Activated naive CD8-positive, alpha-beta T cell treated with anti-CD3 and anti-CD28 coated beads, Interleukin-2, amount 10 ng/mL, durations not matched to agents 7 days and 5 days (primary cell): Measurements from ENCODE around the gene IL17D. TPM values are rescaled to one million over a fixed set of nuclear protein-coding genes. Genes with fewer than 3 reads are reported as not detected.

Experiments used
- ATAC-seq: fragments of 150-1000 bp; cut with Tn5 transposase; one replicate; pipeline ENCODE4 v1.10.0; 2021; ENCODE audit warnings: low read depth, moderate library complexity
- POLR2A ChIA-PET: fragments of 350-600 bp; sonication (Branson Sonifier 250); formaldehyde crosslinking; loops from one replicate; lab custom pipeline; 2021; ENCODE audit warnings: antibody characterized with exemption; lab: Charles Lee
- DNase-seq: peaks from one replicate; pipeline ENCODE4 v3.0.0; 2021
- H3K27ac Mint-ChIP-seq: one replicate; pipeline ENCODE4 v1.8.0; 2022; ENCODE audit warnings: mild to moderate bottlenecking, mixed read lengths
- H3K27me3 Mint-ChIP-seq: one replicate; pipeline ENCODE4 v1.8.0; 2022; ENCODE audit warnings: mild to moderate bottlenecking, moderate library complexity, mixed read lengths
- H3K36me3 Mint-ChIP-seq: one replicate; pipeline ENCODE4 v1.8.0; 2021; ENCODE audit warnings: mild to moderate bottlenecking, mixed read lengths
- H3K4me1 Mint-ChIP-seq: one replicate; pipeline ENCODE4 v1.8.0; 2021; ENCODE audit warnings: mixed read lengths
- H3K4me3 Mint-ChIP-seq: one replicate; pipeline ENCODE4 v1.8.0; 2022; ENCODE audit warnings: mild to moderate bottlenecking, moderate library complexity, mixed read lengths
- H3K9me3 Mint-ChIP-seq: one replicate; pipeline ENCODE4 v1.8.0; 2021; ENCODE audit warnings: mixed read lengths
- total RNA-seq, 2 experiments: library from RNA; stranded (reverse); gene quantifications; one replicate each; pipeline ENCODE4 v1.2.3, GENCODE V29; 2021

IL17D gene
- total RNA-seq, 2 experiments from 2014 or later: not detected

DNA sequence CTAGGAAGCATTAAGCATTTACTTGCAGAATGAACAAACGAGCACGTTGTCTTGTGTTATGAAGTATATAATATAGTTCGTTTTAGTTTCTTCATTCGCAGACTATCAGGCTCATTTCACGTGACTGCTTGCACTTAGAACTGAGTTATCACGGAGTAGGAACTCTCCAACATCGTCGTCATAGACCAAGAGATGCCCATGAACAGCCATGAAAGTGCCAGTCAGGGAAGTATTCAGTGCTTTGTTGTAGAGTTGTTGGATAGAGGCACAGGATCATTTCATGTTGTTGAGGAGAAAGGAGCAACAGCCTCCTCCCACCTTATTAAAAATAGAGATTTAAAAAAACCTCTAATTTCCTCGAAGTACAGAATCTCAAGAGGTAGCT is 977 bp upstream of the IL17D start:
- POLR2A ChIA-PET: no interaction called here

DNA sequence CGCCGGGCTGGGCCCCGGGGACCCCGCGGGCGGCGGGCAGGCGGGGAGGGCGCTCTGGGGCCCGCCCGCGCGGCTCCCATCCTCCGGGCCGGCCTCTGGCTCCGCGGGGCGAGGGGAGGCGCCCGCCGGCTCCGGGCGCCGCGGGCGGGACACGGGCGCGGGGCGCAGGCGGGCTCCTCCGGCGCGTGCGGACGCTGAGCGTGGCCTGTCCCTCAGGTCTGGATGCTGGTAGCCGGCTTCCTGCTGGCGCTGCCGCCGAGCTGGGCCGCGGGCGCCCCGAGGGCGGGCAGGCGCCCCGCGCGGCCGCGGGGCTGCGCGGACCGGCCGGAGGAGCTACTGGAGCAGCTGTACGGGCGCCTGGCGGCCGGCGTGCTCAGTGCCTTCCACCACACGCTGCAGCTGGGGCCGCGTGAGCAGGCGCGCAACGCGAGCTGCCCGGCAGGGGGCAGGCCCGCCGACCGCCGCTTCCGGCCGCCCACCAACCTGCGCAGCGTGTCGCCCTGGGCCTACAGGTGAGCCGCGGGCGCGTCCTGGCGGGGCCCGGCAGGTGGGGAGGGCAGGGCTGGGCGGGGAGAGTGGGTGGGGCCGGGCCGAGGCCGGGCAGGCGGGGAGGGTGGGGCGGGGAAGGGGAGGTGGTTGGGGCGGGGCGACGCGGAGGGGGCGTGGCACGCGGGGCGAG is 420 bp downstream of the IL17D start:
- peaks cover 4% of the 10 kb centered on the region for H3K4me1 Mint-ChIP-seq
- ATAC-seq (peak; percentile 89), DNase-seq (peak; percentile 85)
- no peak overlapping the region for H3K27ac Mint-ChIP-seq
- H3K4me3 Mint-ChIP-seq: no peak overlapping the region
- H3K27me3 Mint-ChIP-seq: peaks cover 33% of the 10 kb centered on the region
- no peaks in the 10 kb centered on the region for H3K9me3 Mint-ChIP-seq
- POLR2A ChIA-PET: interaction anchor here (0.6 to 0.9 kb wide), 2 partner anchors 227 to 595 kb away, joined by 3 to 4 read pairs; no protein-coding TSS in a partner anchor
- no peaks in the 10 kb centered on the region for H3K36me3 Mint-ChIP-seq

More for the DNA sequence above, 977 bp upstream of the IL17D start:
- peak overlapping the region; percentile 91 for H3K4me3 Mint-ChIP-seq
- no peaks in the 10 kb centered on the region for H3K36me3 Mint-ChIP-seq
- no peaks in the 10 kb centered on the region for H3K9me3 Mint-ChIP-seq
- peaks cover 41% of the 10 kb centered on the region for H3K27me3 Mint-ChIP-seq
- ATAC-seq: no peak
- H3K4me1 Mint-ChIP-seq: peaks cover 4% of the 10 kb centered on the region
- no peak for DNase-seq
- H3K27ac Mint-ChIP-seq: no peak overlapping the region

DNA sequence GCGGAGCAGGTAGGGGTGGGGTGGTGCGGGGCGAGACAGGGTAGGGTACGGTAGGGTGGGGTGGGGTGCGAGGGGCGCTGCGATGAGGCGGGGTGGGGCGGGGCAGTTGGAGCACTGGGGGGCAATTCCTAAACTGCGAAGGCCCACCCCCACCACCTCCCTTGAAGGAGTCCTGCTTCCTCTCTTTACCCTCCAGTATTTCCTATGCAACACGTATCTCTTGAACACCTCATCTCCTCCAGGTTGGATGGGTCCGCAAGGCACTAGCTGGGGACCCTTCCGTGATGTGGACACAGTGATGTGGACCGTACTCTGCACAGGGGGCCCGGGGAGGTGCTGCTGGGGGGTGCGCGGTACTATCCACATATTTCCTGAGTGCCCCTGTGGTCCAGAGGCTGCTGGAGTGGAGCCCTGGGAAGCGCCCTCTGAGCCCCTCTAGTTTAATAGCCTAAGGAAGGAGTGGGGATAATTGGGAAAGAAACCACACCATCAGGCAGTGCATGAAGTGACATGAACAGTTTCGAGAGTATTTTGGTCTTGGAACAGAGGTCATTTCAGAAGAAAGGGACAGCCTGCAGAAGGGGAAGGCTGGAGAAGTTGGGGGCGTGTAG is 1.1 kb downstream of the IL17D start:
- Mint-ChIP-seq H3K4me1 (peaks cover 4% of the 10 kb centered on the region), H3K27ac (no peak overlapping the region), H3K27me3 (peaks cover 28% of the 10 kb centered on the region), H3K9me3 (no peaks in the 10 kb centered on the region), H3K36me3 (no peaks in the 10 kb centered on the region), H3K4me3 (peak overlapping the region; percentile 70)
- no peak for DNase-seq
- peak; percentile 1 for ATAC-seq
- POLR2A ChIA-PET: interaction anchor here (0.6 to 0.9 kb wide), 3 partner anchors 199 to 595 kb away, joined by 3 to 4 read pairs (median 4); no protein-coding TSS in a partner anchor

DNA sequence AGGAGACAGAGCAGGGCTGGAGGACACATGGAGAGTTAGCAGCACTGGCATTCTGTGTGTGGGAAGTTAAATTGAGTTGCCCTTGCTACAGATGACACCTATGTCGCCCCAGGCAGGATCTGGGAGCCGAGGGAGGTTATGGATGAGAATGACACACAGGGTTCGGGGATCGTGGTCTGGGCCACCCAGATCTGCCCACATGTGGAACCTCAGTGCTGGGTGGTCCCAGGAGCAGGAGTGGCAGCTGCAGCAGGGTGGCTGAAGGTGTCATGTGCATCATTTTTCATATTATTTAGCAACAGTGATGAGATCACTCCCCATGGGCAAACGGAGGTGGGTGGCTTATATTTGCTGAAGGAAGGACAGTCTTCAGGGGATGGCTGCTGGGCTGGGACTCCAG is 3.2 kb downstream of the IL17D start:
- POLR2A ChIA-PET: no interaction called here
- Mint-ChIP-seq H3K27me3 (peaks cover 13% of the 10 kb centered on the region), H3K4me1 (peaks cover 4% of the 10 kb centered on the region), H3K27ac (peak overlapping the region; percentile 3), H3K9me3 (no peaks in the 10 kb centered on the region), H3K36me3 (no peaks in the 10 kb centered on the region), H3K4me3 (no peak overlapping the region)
- ATAC-seq (no peak), DNase-seq (no peak)

DNA sequence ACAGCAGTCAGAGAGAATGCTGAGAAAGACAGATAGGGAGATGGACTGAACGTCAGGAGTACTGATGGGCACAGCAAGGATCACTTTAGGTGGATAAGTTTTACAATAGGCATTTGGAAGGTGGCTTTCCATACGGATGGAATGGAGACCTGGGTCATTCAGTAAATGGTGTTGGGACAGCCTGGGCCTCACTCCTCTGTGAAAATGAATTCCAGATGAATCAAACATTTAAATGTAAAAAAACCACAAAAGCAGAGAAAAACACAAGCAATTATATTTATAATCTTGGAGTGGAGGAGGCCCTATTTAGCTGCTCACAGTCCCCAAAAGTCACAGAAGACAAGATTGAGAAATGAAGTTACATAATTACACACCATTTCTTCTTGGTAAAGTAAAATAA is 4.7 kb downstream of the IL17D start:
- no peak for DNase-seq
- Mint-ChIP-seq H3K27ac (no peak overlapping the region), H3K27me3 (peaks cover 10% of the 10 kb centered on the region), H3K9me3 (no peaks in the 10 kb centered on the region), H3K4me3 (no peak overlapping the region), H3K4me1 (peaks cover 4% of the 10 kb centered on the region), H3K36me3 (no peaks in the 10 kb centered on the region)
- ATAC-seq: no peak
- POLR2A ChIA-PET: interaction anchor here (0.6 kb wide), 1 partner anchor 200 kb away, joined by 3 read pairs; no protein-coding TSS in a partner anchor

DNA sequence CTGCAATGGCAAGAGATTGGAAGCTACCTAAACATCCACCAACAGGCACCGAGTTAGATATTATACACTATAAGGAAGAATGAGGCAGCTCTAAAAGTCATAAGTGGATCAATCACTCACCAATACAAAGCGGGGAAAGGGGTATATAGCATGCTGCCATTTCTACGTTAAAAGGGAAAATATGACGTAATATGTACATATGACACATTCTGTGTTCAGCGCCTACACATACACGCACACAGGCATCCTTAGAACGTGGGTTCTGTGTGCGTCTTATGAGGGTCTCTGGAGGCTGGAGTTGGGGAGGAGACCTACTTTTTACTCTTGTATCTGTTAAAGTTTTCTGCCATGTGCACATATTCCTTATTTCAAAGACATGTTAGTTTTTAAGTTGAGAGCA is 5.9 kb downstream of the IL17D start:
- POLR2A ChIA-PET: interaction anchor here (0.7 kb wide), 1 partner anchor 111 kb away, joined by 4 read pairs; no protein-coding TSS in a partner anchor
- Mint-ChIP-seq H3K9me3 (no peaks in the 10 kb centered on the region), H3K4me3 (no peak overlapping the region), H3K27me3 (peaks cover 20% of the 10 kb centered on the region), H3K27ac (no peak overlapping the region), H3K36me3 (no peaks in the 10 kb centered on the region), H3K4me1 (peaks cover 6% of the 10 kb centered on the region)
- DNase-seq: no peak
- no peak for ATAC-seq

DNA sequence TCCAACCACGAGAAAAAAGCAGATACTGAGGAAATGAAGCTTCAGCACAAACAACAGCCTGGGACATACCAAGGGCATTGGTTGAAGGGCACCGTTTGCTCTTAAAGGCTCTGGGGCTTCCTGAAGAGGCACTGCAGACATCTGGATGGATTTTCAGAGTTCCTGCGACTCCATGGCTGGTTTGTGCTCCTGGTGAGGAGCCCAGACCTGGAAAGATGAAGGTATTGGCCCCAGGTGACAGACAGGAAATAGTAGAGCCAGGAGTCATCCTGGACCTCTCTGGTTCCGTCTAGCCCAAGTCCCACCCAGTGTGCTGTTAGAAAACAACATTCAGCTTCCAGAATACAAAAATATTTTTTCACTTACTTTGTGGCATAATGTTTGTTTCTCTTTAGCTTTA is 6.3 kb downstream of the IL17D start:
- Mint-ChIP-seq H3K27ac (no peak overlapping the region), H3K27me3 (peaks cover 23% of the 10 kb centered on the region), H3K4me3 (no peak overlapping the region), H3K9me3 (no peaks in the 10 kb centered on the region), H3K36me3 (no peaks in the 10 kb centered on the region), H3K4me1 (peaks cover 6% of the 10 kb centered on the region)
- ATAC-seq (no peak), DNase-seq (no peak)
- POLR2A ChIA-PET: interaction anchor here (0.6 to 0.7 kb wide), 2 partner anchors 9 to 172 kb away, joined by 5 read pairs; no protein-coding TSS in a partner anchor

DNA sequence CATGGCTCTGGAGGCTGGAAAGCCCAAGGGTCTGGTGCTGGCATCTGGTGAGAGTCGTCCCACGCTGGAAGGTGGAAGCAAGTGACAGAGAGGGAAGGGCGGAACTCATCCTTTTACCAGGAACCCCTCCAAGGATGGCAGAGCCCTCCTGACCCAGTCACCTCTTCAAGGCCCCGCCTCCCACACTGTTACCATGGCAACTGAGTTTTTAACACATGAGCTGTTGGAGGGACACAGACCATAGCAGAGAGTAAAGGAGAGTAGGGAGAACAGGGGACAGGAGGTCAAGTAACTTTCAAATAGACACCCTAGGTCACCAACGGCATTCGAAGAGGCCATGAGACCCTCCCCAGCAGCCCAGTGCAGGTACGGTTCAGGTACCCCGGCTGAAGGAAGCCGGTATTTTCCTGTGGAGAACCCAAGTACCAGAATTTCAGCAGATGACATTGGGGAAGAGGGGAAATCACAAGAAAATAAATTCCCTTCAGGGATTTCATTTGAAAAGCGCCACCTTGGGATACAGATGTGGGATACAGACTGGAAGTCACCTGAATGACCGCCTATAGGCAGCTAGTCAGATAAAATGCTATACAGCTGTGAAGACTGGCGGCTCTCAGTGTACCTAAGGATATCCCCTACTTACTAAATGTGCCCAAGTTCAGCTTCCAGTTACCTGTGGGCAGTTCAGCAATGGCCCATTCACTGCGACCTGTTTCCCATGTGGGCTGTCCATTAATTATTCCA is 8.0 kb downstream of the IL17D start:
- Mint-ChIP-seq H3K36me3 (no peaks in the 10 kb centered on the region), H3K9me3 (no peaks in the 10 kb centered on the region), H3K4me3 (no peak overlapping the region), H3K27ac (no peak overlapping the region), H3K4me1 (peaks cover 6% of the 10 kb centered on the region), H3K27me3 (peaks cover 25% of the 10 kb centered on the region)
- no peak for DNase-seq
- ATAC-seq: no peak
- POLR2A ChIA-PET: no interaction called here

DNA sequence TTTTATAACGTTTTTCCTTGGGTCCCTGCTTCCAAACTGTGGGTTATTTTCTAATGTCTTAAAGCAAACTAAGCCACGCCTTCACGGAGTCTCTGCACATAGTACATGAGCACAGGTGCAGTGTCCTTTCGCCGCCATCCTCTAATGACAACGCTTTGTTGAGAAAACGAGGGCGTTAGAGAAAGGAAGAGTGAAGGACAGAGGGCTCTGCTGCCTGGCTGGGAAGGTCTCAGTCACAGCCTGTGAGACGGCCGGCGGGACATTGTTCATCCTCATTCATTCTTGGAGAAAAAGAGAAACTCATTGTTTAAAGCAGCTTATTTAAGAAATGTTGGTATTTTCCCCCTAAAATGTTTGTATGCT is 9.5 kb downstream of the IL17D start:
- Mint-ChIP-seq H3K4me1 (peaks cover 6% of the 10 kb centered on the region), H3K36me3 (no peaks in the 10 kb centered on the region), H3K4me3 (no peak overlapping the region), H3K27me3 (peaks cover 23% of the 10 kb centered on the region), H3K27ac (no peak overlapping the region), H3K9me3 (no peaks in the 10 kb centered on the region)
- ATAC-seq: no peak
- POLR2A ChIA-PET: no interaction called here
- no peak for DNase-seq

DNA sequence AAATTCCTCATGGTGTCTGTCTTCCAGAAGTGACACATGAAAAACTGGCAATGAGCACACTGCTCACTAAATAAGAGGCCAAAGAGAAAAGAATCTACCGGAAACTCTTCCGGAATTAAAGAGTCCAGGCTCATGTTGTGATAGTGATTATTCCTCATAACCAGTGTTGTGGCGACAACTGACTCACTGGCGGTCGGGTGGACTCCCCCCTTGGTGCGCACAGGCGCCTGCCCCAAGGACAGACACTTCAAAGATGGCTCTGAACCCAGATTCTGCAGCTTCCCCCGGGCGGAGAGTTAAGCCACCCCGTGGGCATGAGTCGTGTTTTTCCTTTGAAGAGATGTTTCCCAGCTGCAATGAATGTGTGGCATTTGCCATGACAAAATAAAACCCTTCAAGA is 10.3 kb downstream of the IL17D start:
- POLR2A ChIA-PET: no interaction called here
- no peaks in the 10 kb centered on the region for H3K9me3 Mint-ChIP-seq
- no peaks in the 10 kb centered on the region for H3K36me3 Mint-ChIP-seq
- no peak for ATAC-seq
- peaks cover 23% of the 10 kb centered on the region for H3K27me3 Mint-ChIP-seq
- peaks cover 6% of the 10 kb centered on the region for H3K4me1 Mint-ChIP-seq
- H3K27ac Mint-ChIP-seq: no peak overlapping the region
- DNase-seq: no peak
- H3K4me3 Mint-ChIP-seq: no peak overlapping the region

DNA sequence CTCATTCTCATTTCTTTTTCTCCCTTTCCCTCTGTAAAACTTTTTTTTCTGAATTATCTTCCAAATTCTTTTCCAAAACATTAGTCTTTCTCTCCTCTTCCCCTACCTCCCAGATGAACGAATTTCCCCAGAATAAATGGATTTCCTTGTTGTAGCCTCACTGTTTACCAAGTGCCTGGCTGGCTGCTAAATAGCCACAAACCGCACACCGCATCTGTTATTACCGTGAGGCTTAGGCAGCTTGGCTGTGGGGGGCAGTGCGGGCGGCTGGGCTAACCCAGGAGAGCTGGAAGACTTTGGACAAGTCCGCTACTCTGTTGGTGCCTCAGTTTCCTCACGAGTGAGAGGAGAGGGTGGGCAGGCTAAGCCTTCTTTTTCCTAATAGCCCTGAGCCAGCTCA is 10.7 kb downstream of the IL17D start:
- Mint-ChIP-seq H3K4me3 (no peak overlapping the region), H3K36me3 (no peaks in the 10 kb centered on the region), H3K27ac (no peak overlapping the region), H3K9me3 (no peaks in the 10 kb centered on the region), H3K4me1 (peaks cover 6% of the 10 kb centered on the region), H3K27me3 (peaks cover 23% of the 10 kb centered on the region)
- DNase-seq (no peak), ATAC-seq (no peak)
- POLR2A ChIA-PET: no interaction called here

DNA sequence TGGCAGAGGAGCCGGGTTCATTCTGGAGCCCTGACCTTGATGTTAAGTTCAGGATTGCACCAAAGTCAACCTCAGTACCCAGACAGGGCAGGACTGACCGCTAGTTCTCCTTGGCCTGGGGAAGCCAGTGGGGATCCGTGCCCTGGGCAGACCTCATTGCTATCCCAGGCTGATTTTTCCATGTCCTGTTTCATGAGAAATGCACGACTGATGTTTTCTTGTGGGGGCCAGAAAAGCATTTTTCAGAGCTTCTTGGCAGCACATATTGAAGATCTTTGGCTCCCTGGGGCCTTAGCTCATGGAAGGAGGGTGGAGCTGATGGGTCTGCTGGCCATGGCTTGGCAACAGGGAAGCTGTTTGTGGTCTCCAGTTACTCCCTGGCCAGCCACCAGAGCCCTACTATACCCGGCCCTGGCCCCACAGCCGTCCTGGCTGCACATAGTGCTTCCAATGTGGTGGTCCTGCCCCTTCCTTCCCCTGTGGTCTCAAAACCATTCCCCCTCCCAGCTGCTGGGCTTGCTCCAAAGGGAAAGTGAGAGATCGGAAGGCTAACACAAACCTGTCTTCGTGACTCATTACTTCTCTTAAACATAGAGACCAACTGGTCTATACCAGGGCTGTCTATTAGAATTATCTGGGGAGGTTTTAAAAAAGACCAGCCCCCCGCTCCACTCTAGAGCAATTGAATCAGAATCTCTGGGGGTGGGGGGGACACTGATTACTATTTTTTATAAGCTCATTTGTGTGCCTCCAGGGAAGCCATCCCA is 11.2 kb downstream of the IL17D start:
- no peak for ATAC-seq
- Mint-ChIP-seq H3K27me3 (peaks cover 23% of the 10 kb centered on the region), H3K4me3 (no peak overlapping the region), H3K9me3 (no peaks in the 10 kb centered on the region), H3K36me3 (no peaks in the 10 kb centered on the region), H3K27ac (no peak overlapping the region), H3K4me1 (peaks cover 6% of the 10 kb centered on the region)
- no peak for DNase-seq
- POLR2A ChIA-PET: no interaction called here

DNA sequence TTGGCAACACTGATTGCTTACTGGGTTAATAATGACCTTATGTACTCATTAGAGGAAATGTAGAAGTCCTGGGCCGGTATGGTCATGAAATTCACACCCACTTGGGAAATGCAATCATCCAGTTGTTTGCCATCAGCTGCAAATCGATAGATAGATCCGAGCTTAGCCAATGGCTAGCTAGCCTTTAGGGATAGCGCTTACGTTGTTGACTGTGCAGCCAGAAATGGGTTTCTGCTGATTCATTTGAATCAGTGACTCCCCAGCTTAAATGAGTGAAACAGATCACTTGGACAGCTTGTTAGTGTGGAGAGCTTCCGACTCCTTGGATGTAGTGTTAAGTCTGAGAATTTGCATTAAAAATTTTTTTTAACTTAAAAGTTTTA is 11.8 kb downstream of the IL17D start:
- H3K27ac Mint-ChIP-seq: no peak overlapping the region
- H3K9me3 Mint-ChIP-seq: no peaks in the 10 kb centered on the region
- H3K36me3 Mint-ChIP-seq: no peaks in the 10 kb centered on the region
- ATAC-seq (no peak), DNase-seq (no peak)
- H3K4me1 Mint-ChIP-seq: peaks cover 6% of the 10 kb centered on the region
- peaks cover 23% of the 10 kb centered on the region for H3K27me3 Mint-ChIP-seq
- no peak overlapping the region for H3K4me3 Mint-ChIP-seq
- POLR2A ChIA-PET: no interaction called here
